Gastrocnemius medialis (tissue), 4 donors: ENCODE data around the gene ADRA2A. TPM values are rescaled to one million over a fixed set of nuclear protein-coding genes. Genes with fewer than 3 reads are reported as not detected.

Experiments used
- ATAC-seq, 2 donors: fragments of 150-250 bp; one replicate each; pipeline ENCODE4 v1.9.1; 2016
- DNase-seq, 2 donors: peaks; one replicate each; pipeline ENCODE4 v3.0.0-alpha.2; 2019
- H3K27ac ChIP-seq, 4 donors: fragments of 200-600 bp; sonication (generic); 1 replicate in 1 of 4; 2 replicates in 3 of 4; pipeline ENCODE4 v1.5.1; 2016 to 2018; ENCODE audit warnings: mild to moderate bottlenecking in 2 of 4, moderate library complexity in 1 of 4
- H3K27me3 ChIP-seq, 3 donors: fragments of 200-600 bp; sonication (generic) in 2 of 3; 1 replicate in 1 of 3; 2 replicates in 2 of 3; pipeline versions ENCODE4 v1.5.1 to v1.6.0; 2016 to 2019; ENCODE audit warnings: mild to moderate bottlenecking in 1 of 3, moderate library complexity in 1 of 3
- H3K36me3 ChIP-seq, 2 donors: fragments of 200-600 bp; sonication (generic) in 1 of 2; one replicate each; pipeline ENCODE4 v1.5.1; 2017 to 2018
- H3K4me1 ChIP-seq, 2 donors: fragments of 200-600 bp; sonication (generic) in 1 of 2; one replicate each; pipeline ENCODE4 v1.5.1; 2016 to 2017; ENCODE audit warnings: mild to moderate bottlenecking in 2 of 2
- H3K4me3 ChIP-seq, 4 donors: fragments of 200-600 bp; sonication (generic) in 3 of 4; 1 replicate in 1 of 4; 2 replicates in 3 of 4; pipeline ENCODE4 v1.5.1; 2016 to 2019; ENCODE audit warnings: mild to moderate bottlenecking in 2 of 4
- H3K9me3 ChIP-seq, 3 donors: fragments of 200-600 bp; sonication (generic) in 2 of 3; 1 replicate in 1 of 3; 2 replicates in 2 of 3; pipeline ENCODE4 v1.5.1; 2016 to 2019
- POLR2A ChIP-seq, 2 donors: fragments of 450-650 bp; IDR thresholded peaks; one replicate each; pipeline ENCODE4 v1.6.1; 2017; ENCODE audit warnings: antibody characterized with exemption in 2 of 2, mild to moderate bottlenecking in 2 of 2, moderate library complexity in 2 of 2
- in situ Hi-C, 4 donors: fragments of 200-750 bp; cut with MboI; loops; one replicate each; pipeline versions ENCODE4 v1.15.0 to v1.8.0; 2017; ENCODE audit warnings: low sequenced_read_pairs in 4 of 4
- intact Hi-C: fragments of 100-400 bp; cut with DNase I; formaldehyde crosslinking; loops from one replicate; pipeline ENCODE4 v1.15.1; 2023; ENCODE audit warnings: low total_unique reads
- total RNA-seq, 4 donors: library from RNA; depleted of rRNA; stranded (reverse); fragments of >200 nt; gene quantifications; one replicate each; pipeline versions ENCODE4 v1.1.0 to v1.2.3, GENCODE V29; 2016
- TF ChIP-seq, protein P1 (sequence below), 5 experiments: fragments of 450-650 bp in 3 of 5; fragments of 200-600 bp in 2 of 5; sonication (generic) in 2 of 5; IDR thresholded peaks in 4 of 5; conservative IDR thresholded peaks in 1 of 5; 1 replicate in 4 of 5; 2 replicates in 1 of 5; pipeline ENCODE4 v1.5.1; 2016 to 2019; ENCODE audit warnings: antibody characterized with exemption in 5 of 5, mild to moderate bottlenecking in 3 of 5, moderate library complexity in 3 of 5

Gene ADRA2A
- total RNA-seq, 4 donors from 2014 or later = 0.19 to 0.94 (median 0.36) TPM

- no peak overlapping the region for H3K4me3 ChIP-seq
- intact Hi-C loops (no loop called here), in situ Hi-C loops (no loop called here)
- H3K4me1 ChIP-seq = no peaks in the 10 kb centered on the region
- DNase-seq (no peak), ATAC-seq (no peak)
- H3K27me3 ChIP-seq = no peaks in the 10 kb centered on the region
- no peaks in the 10 kb centered on the region for H3K36me3 ChIP-seq
- TF ChIP-seq, protein P1, sequence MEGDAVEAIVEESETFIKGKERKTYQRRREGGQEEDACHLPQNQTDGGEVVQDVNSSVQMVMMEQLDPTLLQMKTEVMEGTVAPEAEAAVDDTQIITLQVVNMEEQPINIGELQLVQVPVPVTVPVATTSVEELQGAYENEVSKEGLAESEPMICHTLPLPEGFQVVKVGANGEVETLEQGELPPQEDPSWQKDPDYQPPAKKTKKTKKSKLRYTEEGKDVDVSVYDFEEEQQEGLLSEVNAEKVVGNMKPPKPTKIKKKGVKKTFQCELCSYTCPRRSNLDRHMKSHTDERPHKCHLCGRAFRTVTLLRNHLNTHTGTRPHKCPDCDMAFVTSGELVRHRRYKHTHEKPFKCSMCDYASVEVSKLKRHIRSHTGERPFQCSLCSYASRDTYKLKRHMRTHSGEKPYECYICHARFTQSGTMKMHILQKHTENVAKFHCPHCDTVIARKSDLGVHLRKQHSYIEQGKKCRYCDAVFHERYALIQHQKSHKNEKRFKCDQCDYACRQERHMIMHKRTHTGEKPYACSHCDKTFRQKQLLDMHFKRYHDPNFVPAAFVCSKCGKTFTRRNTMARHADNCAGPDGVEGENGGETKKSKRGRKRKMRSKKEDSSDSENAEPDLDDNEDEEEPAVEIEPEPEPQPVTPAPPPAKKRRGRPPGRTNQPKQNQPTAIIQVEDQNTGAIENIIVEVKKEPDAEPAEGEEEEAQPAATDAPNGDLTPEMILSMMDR (IDR thresholded peaks at IDR 0.05 in 4 of 5, conservative IDR thresholded peaks at IDR 0.05 in 1 of 5) = no peak
- no peak for TF ChIP-seq POLR2A (IDR thresholded peaks at IDR 0.05)
- H3K27ac ChIP-seq = no peak overlapping the region
- no peaks in the 10 kb centered on the region for H3K9me3 ChIP-seq
Observed at GRCh38 chr10:111108441-111108840, 31.6 kb downstream of the ADRA2A start.

GRCh38 chr10:111109501-111110242 lies 32.8 kb downstream of the ADRA2A start:
- intact Hi-C loops = no loop called here
- no peak for TF ChIP-seq POLR2A (IDR thresholded peaks at IDR 0.05)
- TF ChIP-seq, protein P1 (IDR thresholded peaks at IDR 0.05 in 4 of 5, conservative IDR thresholded peaks at IDR 0.05 in 1 of 5) = no peak

DNA sequence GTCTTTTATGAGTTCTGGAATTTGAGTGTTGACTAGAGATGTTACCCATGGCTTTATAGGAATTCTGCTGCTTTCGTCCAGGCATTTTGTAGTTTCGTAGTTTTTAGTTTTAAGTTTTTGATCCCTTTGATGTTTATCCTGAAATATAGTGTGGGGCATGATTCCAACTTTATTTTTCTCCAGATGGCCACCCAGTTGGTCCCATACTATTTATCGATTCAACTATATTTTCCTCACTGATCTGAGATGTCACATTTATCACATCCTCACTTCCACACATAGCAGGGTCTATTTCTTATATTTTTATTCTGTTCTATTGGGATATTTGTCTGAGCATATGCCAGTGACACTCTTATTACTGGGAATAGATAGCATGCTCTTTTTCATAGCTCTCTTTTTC lies 33.9 kb downstream of the ADRA2A start:
- Histone ChIP-seq H3K27ac (no peak overlapping the region), H3K4me3 (no peak overlapping the region)
- in situ Hi-C loops = no loop called here

More at GRCh38 chr10:111109501-111110242, 32.8 kb downstream of the ADRA2A start:
- H3K36me3 ChIP-seq = no peaks in the 10 kb centered on the region
- DNase-seq = no peak
- H3K4me3 ChIP-seq = no peak overlapping the region
- H3K4me1 ChIP-seq = no peaks in the 10 kb centered on the region
- no peaks in the 10 kb centered on the region for H3K9me3 ChIP-seq
- no peak for ATAC-seq
- H3K27ac ChIP-seq = no peak overlapping the region
- no peaks in the 10 kb centered on the region for H3K27me3 ChIP-seq
- in situ Hi-C loops = no loop called here

DNA sequence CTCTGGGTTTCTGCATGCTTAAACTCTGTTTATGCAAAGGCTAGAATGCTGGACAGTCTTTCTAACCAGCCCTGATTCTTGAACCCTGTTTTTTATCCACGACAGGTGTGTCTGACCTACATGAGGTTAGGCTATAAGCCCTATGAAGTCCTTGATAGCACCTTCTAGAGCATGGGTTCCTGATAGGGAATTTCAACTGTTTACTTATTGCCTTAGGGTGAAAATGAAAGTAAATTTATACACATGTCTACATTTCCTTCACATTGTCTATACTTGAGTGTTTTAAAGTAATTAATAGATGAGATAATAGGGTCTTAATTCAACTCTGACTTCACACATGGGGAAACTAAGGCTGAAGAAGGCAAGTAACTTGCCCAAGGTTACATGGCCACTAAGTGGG lies 35.5 kb downstream of the ADRA2A start:
- no peak overlapping the region for H3K4me3 ChIP-seq
- no peak for ATAC-seq
- H3K27me3 ChIP-seq = no peaks in the 10 kb centered on the region
- no peak overlapping the region for H3K27ac ChIP-seq
- no peaks in the 10 kb centered on the region for H3K36me3 ChIP-seq
- no peak for TF ChIP-seq POLR2A (IDR thresholded peaks at IDR 0.05)
- no peaks in the 10 kb centered on the region for H3K9me3 ChIP-seq
- DNase-seq = no peak
- in situ Hi-C loops (no loop called here), intact Hi-C loops (no loop called here)
- no peaks in the 10 kb centered on the region for H3K4me1 ChIP-seq

More for the DNA sequence above, 33.9 kb downstream of the ADRA2A start:
- Histone ChIP-seq H3K36me3 (no peaks in the 10 kb centered on the region), H3K27me3 (no peaks in the 10 kb centered on the region), H3K9me3 (no peaks in the 10 kb centered on the region), H3K4me1 (no peaks in the 10 kb centered on the region)
- ATAC-seq = no peak
- intact Hi-C loops = no loop called here
- no peak for DNase-seq
- TF ChIP-seq, protein P1 (IDR thresholded peaks at IDR 0.05 in 4 of 5, conservative IDR thresholded peaks at IDR 0.05 in 1 of 5) = no peak
- TF ChIP-seq POLR2A (IDR thresholded peaks at IDR 0.05) = no peak

- Histone ChIP-seq H3K27me3 (no peaks in the 10 kb centered on the region), H3K4me3 (no peak overlapping the region), H3K4me1 (no peaks in the 10 kb centered on the region), H3K36me3 (no peaks in the 10 kb centered on the region), H3K27ac (no peak overlapping the region), H3K9me3 (no peaks in the 10 kb centered on the region)
- intact Hi-C loops = no loop called here
- DNase-seq (no peak), ATAC-seq (no peak)
- no peak for TF ChIP-seq POLR2A (IDR thresholded peaks at IDR 0.05)
- TF ChIP-seq, protein P1 (IDR thresholded peaks at IDR 0.05 in 4 of 5, conservative IDR thresholded peaks at IDR 0.05 in 1 of 5) = no peak
- in situ Hi-C loops = no loop called here
Observed at GRCh38 chr10:111113238-111113960, 36.6 kb downstream of the ADRA2A start.
